Activated CD8-positive, alpha-beta T cell treated with anti-CD3 and anti-CD28 coated beads for 36 hours (primary cell): ENCODE measurements around the gene TRAK2. TPM values are rescaled to one million over a fixed set of nuclear protein-coding genes. Genes with fewer than 3 reads are reported as not detected.
"Not testable (repeated sequence)": the region's sequence is repeated elsewhere in the genome, so short reads cannot be mapped to it uniquely, and the experiment has no call there.

Experiments used
- ATAC-seq: fragments of 200-7000 bp; cut with Tn5 transposase; one replicate; pipeline ENCODE4 v1.10.0; 2021; ENCODE audit warnings: mild to moderate bottlenecking, moderate library complexity
- CTCF ChIA-PET: fragments of 350-600 bp; sonication (Branson Sonifier 250); formaldehyde crosslinking; loops from one replicate; lab custom pipeline; 2021; ENCODE audit warnings: antibody characterized with exemption; lab: Charles Lee
- POLR2A ChIA-PET: fragments of 350-600 bp; sonication (Branson Sonifier 250); formaldehyde crosslinking; loops from one replicate; lab custom pipeline; 2021; ENCODE audit warnings: antibody characterized with exemption; lab: Charles Lee
- DNase-seq: peaks from one replicate; pipeline ENCODE4 v3.0.0-alpha.2; 2020
- H3K27ac Mint-ChIP-seq: one replicate; pipeline ENCODE4 v1.8.0; 2021; ENCODE audit warnings: mild to moderate bottlenecking, mixed read lengths
- H3K27me3 Mint-ChIP-seq: one replicate; pipeline ENCODE4 v1.8.0; 2021; ENCODE audit warnings: mixed read lengths
- H3K36me3 Mint-ChIP-seq: one replicate; pipeline ENCODE4 v1.8.0; 2021; ENCODE audit warnings: low read depth, mixed read lengths
- H3K4me1 Mint-ChIP-seq: one replicate; pipeline ENCODE4 v1.8.0; 2021; ENCODE audit warnings: low read depth, mixed read lengths
- H3K4me3 Mint-ChIP-seq: one replicate; pipeline ENCODE4 v1.8.0; 2021; ENCODE audit warnings: mild to moderate bottlenecking, moderate library complexity, mixed read lengths
- H3K9me3 Mint-ChIP-seq: one replicate; pipeline ENCODE4 v1.8.0; 2021; ENCODE audit warnings: mixed read lengths
- CTCF ChIP-seq: fragments of 200-600 bp; IDR thresholded peaks from one replicate; pipeline ENCODE4 v1.8.0; 2022; ENCODE audit warnings: antibody characterized with exemption, mild to moderate bottlenecking
- intact Hi-C: fragments of 100-400 bp; cut with micrococcal nuclease; formaldehyde crosslinking; loops from one replicate; pipeline ENCODE4 v1.10.0; 2022
- total RNA-seq, 2 experiments: library from RNA; stranded (reverse); gene quantifications; one replicate each; pipeline ENCODE4 v1.2.3, GENCODE V29; 2021

TRAK2 gene
- total RNA-seq, 2 experiments from 2014 or later, result 19.8 to 22.8 TPM

- POLR2A ChIA-PET, result no interaction called here
- no peak overlapping the region for H3K27ac Mint-ChIP-seq
- H3K36me3 Mint-ChIP-seq, result peaks cover 3% of the 10 kb centered on the region
- no peaks in the 10 kb centered on the region for H3K4me1 Mint-ChIP-seq
- no peak for TF ChIP-seq CTCF
- DNase-seq (no peak), ATAC-seq (no peak)
- CTCF ChIA-PET, result no interaction called here
- intact Hi-C loops, result no loop called here
- no peaks in the 10 kb centered on the region for H3K27me3 Mint-ChIP-seq
- H3K9me3 Mint-ChIP-seq, result no peaks in the 10 kb centered on the region
- no peak overlapping the region for H3K4me3 Mint-ChIP-seq
Measured at GRCh38 chr2:201484805-201485204, 33.5 kb upstream of the TRAK2 start.

- H3K27ac Mint-ChIP-seq, DNase-seq, POLR2A ChIA-PET, H3K36me3 Mint-ChIP-seq, CTCF ChIA-PET, H3K4me1 Mint-ChIP-seq, H3K27me3 Mint-ChIP-seq, intact Hi-C loops, H3K4me3 Mint-ChIP-seq, H3K9me3 Mint-ChIP-seq, ATAC-seq: not testable (repeated sequence)
Measured at GRCh38 chr2:201483758-201484157, 32.5 kb upstream of the TRAK2 start.

GRCh38 chr2:201483342-201483741 lies 32.1 kb upstream of the TRAK2 start:
- no peak for TF ChIP-seq CTCF

GRCh38 chr2:201482543-201482942 lies 31.3 kb upstream of the TRAK2 start:
- TF ChIP-seq CTCF, result no peak
- ChIA-PET CTCF (no interaction called here), POLR2A (no interaction called here)
- Mint-ChIP-seq H3K4me3 (no peak overlapping the region), H3K27ac (no peak overlapping the region), H3K36me3 (peaks cover 7% of the 10 kb centered on the region), H3K9me3 (no peaks in the 10 kb centered on the region), H3K27me3 (no peaks in the 10 kb centered on the region), H3K4me1 (no peaks in the 10 kb centered on the region)
- ATAC-seq (no peak), DNase-seq (no peak)
- intact Hi-C loops, result no loop called here

More at GRCh38 chr2:201483342-201483741, 32.1 kb upstream of the TRAK2 start:
- CTCF ChIA-PET, result no interaction called here
- Mint-ChIP-seq H3K9me3 (no peaks in the 10 kb centered on the region), H3K27ac (no peak overlapping the region), H3K27me3 (no peaks in the 10 kb centered on the region), H3K4me3 (no peak overlapping the region), H3K36me3 (peaks cover 5% of the 10 kb centered on the region), H3K4me1 (no peaks in the 10 kb centered on the region)
- no peak for ATAC-seq
- no peak for DNase-seq
- intact Hi-C loops, result no loop called here
- POLR2A ChIA-PET, result no interaction called here

GRCh38 chr2:201472411-201472810 lies 21.2 kb upstream of the TRAK2 start:
- no peaks in the 10 kb centered on the region for H3K9me3 Mint-ChIP-seq
- no peak overlapping the region for H3K27ac Mint-ChIP-seq
- CTCF ChIA-PET, result no interaction called here
- H3K36me3 Mint-ChIP-seq, result peaks cover 29% of the 10 kb centered on the region
- H3K4me1 Mint-ChIP-seq, result peaks cover 6% of the 10 kb centered on the region
- intact Hi-C loops, result no loop called here
- DNase-seq, result no peak
- ATAC-seq, result no peak
- TF ChIP-seq CTCF, result no peak
- no peaks in the 10 kb centered on the region for H3K27me3 Mint-ChIP-seq
- no peak overlapping the region for H3K4me3 Mint-ChIP-seq
- POLR2A ChIA-PET, result interaction anchor here (0.9 kb wide), 1 partner anchor 21 kb away, joined by 4 read pairs; the partner anchor contains the start of genes STRADB and TRAK2
